Measurements from ENCODE around the gene EME2. TPM values are rescaled to one million over a fixed set of nuclear protein-coding genes. Genes with fewer than 3 reads are reported as not detected.

The EME2 gene
- total and polyA plus RNA-seq, 7 donors, result 2.6 to 11.3 (median 5.2) TPM

GRCh38 chr16:1767116-1767994, 5.3 kb upstream of the EME2 start:
- Histone ChIP-seq H3K4me3 (no peak overlapping the region), H3K4me1 (peaks cover 5% of the 10 kb centered on the region), H3K36me3 (ENCODE audit: insufficient read depth in 1 of 2, low read depth in 1 of 2) (peaks cover 4 to 70% of the 10 kb centered on the region in 2 donors), H3K27ac (no peak overlapping the region), H3K27me3 (ENCODE audit: insufficient read depth in 3 of 3, low read length in 2 of 3) (no peaks in the 10 kb centered on the region), H3K9me3 (no peaks in the 10 kb centered on the region)
- ATAC-seq (no peak), DNase-seq (peak in 1 of 2 donors; percentile 55)
- intact Hi-C loops (cut with DNase I), result no loop called here
- WGBS, 3 donors, result 89 to 93% (median 90%) methylated on average over 38 to 42 of the region's 42 CpGs
- TF ChIP-seq CTCF (IDR thresholded peaks at IDR 0.05), result no peak

GRCh38 chr16:1768061-1768766, 4.4 kb upstream of the EME2 start:
- no peak for TF ChIP-seq CTCF (IDR thresholded peaks at IDR 0.05)
- intact Hi-C loops (cut with DNase I), result no loop called here

GRCh38 chr16:1768767-1769401, 3.7 kb upstream of the EME2 start:
- no peaks in the 10 kb centered on the region for H3K9me3 ChIP-seq
- peaks cover 4 to 56% of the 10 kb centered on the region in 2 donors for H3K36me3 ChIP-seq (ENCODE audit: insufficient read depth in 1 of 2, low read depth in 1 of 2)
- H3K4me3 ChIP-seq, result no peak overlapping the region
- 69 to 79% (median 73%) methylated on average over 18 to 26 of the region's 26 CpGs for WGBS, 3 donors
- intact Hi-C loops (cut with DNase I), result no loop called here
- no peaks in the 10 kb centered on the region for H3K27me3 ChIP-seq (ENCODE audit: insufficient read depth in 3 of 3, low read length in 2 of 3)
- ATAC-seq (no peak), DNase-seq (peak in 1 of 2 donors; percentile 65)
- no peak for TF ChIP-seq CTCF (IDR thresholded peaks at IDR 0.05)
- H3K4me1 ChIP-seq, result peaks cover 7% of the 10 kb centered on the region
- H3K27ac ChIP-seq, result no peak overlapping the region

More at GRCh38 chr16:1768061-1768766, 4.4 kb upstream of the EME2 start:
- 77 to 81% (median 77%) methylated on average over 41 of the region's 41 CpGs for WGBS, 3 donors
- H3K27me3 ChIP-seq (ENCODE audit: insufficient read depth in 3 of 3, low read length in 2 of 3), result no peaks in the 10 kb centered on the region
- peaks cover 5% of the 10 kb centered on the region for H3K4me1 ChIP-seq
- no peaks in the 10 kb centered on the region for H3K9me3 ChIP-seq
- no peak overlapping the region for H3K27ac ChIP-seq
- H3K4me3 ChIP-seq, result no peak overlapping the region
- H3K36me3 ChIP-seq (ENCODE audit: insufficient read depth in 1 of 2, low read depth in 1 of 2), result peaks cover 4 to 61% of the 10 kb centered on the region in 2 donors
- ATAC-seq (no peak), DNase-seq (peak in 1 of 2 donors; percentile 54)

GRCh38 chr16:1769402-1770300, 3.0 kb upstream of the EME2 start:
- Histone ChIP-seq H3K27ac (peak overlapping the region; percentile 90), H3K4me3 (peak overlapping the region; percentile 76), H3K27me3 (ENCODE audit: insufficient read depth in 3 of 3, low read length in 2 of 3) (no peaks in the 10 kb centered on the region), H3K4me1 (peaks cover 15% of the 10 kb centered on the region), H3K9me3 (no peaks in the 10 kb centered on the region), H3K36me3 (ENCODE audit: insufficient read depth in 1 of 2, low read depth in 1 of 2) (peaks cover 4 to 48% of the 10 kb centered on the region in 2 donors)
- DNase-seq (peak in 1 of 2 donors; percentile 66), ATAC-seq (no peak)
- TF ChIP-seq CTCF (IDR thresholded peaks at IDR 0.05), result no peak
- intact Hi-C loops (cut with DNase I), result loop anchor here (5.0 to 10.0 kb wide), 2 partner anchors 62 to 175 kb away; partner anchors contain the start of genes MAPK8IP3 (in 1 of the 2) and MSRB1 (in 1 of the 2)
- 71 to 83% (median 74%) methylated on average over 27 of the region's 27 CpGs for WGBS, 3 donors

Measured in psoas muscle (tissue), 8 donors.